Germinal center (tissue), 1 donor: ENCODE data around the gene KCNF1.
"Not testable (repeated sequence)": the region's sequence is repeated elsewhere in the genome, so short reads cannot be mapped to it uniquely, and the experiment has no call there.

Experiments
- DNase-seq: peaks from one replicate; pipeline ENCODE4 v3.0.0; 2012; ENCODE audit warnings: mixed read lengths, low spot score

The KCNF1 gene

GRCh38 chr2:10947005-10947440 lies 35.3 kb downstream of the KCNF1 start:
- no peak for DNase-seq

DNA sequence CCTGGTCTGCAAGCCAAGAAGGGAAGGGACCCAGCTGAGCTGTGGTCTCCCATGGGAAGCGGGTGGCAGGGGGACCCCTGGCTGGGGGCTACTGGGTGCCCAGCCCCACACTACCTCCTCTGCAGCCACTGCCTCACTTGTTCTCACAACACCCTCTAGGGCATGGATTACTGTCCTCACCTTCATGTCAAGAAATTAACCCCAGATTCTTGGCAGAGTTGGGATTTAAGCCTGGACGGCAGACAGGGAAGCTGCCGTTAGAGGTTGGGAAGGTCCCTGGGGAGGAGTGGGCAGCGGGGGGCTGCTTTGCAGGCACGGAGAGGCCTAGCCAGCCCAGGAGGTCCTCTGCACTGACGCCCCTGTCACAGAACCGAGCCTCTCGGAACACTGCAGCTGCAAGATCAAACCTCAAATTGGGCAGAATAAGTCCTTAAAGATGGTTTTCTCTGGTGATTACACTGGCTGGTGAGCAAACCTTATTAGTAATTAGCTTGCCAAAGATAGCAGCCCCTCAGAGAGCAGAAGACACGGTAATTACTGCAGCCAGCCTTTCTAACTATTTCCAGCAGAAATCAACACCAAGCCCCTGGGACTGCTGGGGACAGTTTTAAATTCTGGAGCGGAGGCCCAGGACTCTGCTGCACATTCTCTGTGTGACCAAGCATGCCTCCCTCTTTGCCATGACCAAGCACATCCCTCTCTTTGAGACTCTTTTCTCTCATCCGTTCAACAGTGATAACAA lies 35.9 kb downstream of the KCNF1 start:
- no peak for DNase-seq

DNA sequence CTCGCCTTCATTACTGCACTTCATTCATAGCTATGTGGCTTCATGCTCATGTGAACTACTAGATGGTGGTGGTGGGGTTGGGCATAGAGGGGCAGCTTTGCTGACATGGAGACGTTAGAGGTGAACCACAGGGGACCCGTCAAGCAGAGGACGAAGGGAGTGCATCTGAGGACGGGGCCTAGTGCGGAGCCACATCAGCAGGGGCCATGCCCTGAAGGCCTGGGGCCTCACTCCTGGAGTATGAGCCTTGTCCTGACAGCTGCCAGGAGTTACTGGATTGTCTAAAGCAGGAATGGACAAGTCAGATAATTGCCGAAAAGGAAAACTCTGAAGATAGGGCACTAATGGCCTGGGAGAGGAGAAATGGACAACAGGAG lies 36.4 kb downstream of the KCNF1 start:
- DNase-seq: no peak

GRCh38 chr2:10948606-10949230 lies 37.0 kb downstream of the KCNF1 start:
- DNase-seq: no peak

DNA sequence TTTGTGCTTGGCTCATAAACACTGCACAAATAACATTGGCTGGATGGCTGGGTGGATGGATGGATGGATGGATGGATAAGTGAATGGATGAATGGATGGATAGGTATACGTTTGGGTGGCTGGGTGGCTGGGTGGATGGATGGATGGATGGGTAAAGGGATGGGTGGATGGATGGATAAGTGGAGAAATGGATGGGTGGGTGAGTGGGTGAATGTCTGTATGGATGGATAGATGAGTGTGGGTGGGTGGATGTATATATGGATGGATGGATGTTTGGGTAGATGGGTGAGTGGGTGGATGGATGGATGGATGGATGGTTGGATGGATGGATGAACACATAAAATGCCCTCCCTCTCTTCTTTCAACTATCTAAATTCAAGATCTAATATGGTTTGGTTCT lies 38.1 kb downstream of the KCNF1 start:
- no peak for DNase-seq

DNA sequence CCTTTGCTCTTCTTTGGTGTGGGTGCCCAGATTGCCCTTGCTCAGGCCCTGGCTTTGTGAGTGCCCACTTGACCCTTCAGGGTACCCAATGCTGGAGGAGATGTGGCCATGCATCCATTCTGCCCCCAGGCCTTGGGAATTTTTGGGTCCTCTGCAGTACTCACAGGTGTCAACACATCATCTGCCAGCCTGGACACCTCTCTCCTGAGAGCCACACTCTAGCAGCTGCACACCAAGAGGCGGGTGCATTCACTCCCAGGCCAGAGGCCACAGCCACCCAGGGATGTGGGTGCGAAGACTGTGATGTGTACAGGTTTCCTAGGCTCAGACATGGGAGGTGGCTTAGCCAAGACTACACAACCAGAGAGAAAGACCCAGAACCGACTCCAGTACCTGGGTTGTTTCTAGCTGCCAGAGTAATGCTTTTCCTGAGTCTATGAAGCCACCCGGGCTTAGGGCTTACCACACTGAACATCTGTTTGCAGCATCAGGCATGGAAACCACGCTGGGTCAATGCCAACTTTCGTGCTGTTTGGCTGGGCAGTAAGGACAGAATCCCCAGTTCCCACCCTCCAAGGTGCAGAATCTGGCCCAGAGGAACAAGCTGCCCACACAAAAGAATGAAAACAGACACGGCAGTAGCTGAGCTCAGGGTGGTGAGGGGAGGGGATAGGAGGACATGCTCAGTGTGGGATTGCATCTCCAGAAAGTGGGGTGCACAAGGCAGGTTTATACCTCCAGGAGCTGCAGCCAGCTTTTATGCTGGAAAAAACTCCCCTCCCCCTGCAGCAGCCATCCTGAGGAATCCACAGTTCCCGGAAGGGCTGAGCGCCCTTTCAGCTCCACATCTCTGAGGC lies 40.1 kb downstream of the KCNF1 start:
- DNase-seq: no peak

DNA sequence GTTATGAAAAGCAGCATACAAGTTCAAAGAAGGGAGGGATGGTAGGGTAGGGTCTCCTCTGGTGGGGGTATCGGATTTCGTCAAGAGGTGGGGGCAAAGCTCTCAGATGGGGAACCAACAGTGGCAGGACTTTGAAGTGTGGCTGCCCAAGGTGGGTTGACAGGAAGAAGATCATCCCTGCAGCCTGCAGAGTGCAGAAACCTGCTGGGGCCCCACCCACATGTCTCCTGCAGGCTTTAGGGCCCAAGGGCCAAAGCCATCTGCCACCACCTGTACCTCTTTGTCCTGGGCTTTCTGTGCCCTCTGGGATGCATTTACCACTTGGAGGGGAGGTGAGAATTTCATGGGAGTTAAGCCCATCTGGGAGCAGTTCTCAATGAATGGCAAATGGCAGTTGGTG lies 42.7 kb downstream of the KCNF1 start:
- no peak for DNase-seq

GRCh38 chr2:10954856-10955818 lies 43.4 kb downstream of the KCNF1 start:
- no peak for DNase-seq

DNA sequence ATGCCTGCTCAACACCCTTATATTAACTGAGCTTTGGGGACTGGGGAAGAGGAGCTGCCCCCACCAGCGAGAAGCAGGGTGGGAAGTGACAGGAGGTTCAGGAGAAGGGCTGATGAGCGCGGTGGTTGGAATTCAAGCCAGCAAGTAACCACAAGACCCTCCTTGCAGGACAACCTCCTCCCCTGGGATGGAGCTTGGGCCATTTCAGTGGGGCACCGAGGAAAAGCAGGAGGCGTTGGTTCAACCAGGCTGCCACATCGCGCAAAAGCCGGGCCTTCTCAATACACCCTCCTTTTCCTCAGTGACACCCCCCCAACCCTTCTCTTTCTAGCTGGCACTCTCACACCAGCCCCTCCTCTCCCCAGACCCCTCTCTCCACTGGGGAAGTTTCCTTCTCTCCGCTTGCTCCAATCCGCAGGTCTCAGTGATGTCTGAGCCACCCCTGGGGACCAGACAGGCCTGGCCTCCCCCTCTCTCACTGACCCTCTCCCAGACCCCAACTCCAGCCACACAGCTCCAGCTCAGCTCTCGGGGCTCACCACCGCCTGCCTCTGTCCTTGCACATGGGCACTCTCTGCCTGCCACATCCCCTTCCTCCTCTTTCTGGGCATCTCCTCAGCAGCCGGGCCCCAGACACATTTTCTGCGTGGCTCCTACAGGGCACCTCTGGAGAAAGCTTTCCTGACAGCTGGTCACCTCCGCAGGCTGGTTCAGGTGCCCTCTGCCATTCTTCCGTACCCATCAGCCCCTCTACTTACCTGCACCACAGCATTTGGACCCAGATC lies 44.5 kb downstream of the KCNF1 start:
- no peak for DNase-seq

GRCh38 chr2:10957391-10957790 lies 45.7 kb downstream of the KCNF1 start:
- DNase-seq: no peak

DNA sequence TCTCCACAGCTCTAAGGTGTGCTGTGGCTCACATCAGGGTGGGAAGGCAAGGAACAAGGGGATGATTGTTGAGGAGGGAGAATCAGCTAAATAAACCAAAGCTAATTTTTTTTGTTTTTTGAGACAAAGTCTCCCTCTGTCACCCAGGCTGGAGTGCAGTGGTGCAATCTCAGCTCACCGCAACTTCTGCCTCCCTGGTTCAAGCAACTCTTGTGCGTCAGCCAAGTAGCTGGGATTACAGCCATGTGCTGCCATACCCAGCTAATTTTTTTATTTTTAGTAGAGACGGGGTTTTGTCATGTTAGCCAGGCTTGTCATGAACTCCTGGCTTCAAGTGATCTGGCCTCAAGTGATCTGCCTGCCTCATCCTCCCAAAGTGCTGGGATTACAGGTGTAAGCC lies 46.7 kb downstream of the KCNF1 start:
- not testable (repeated sequence) for DNase-seq

DNA sequence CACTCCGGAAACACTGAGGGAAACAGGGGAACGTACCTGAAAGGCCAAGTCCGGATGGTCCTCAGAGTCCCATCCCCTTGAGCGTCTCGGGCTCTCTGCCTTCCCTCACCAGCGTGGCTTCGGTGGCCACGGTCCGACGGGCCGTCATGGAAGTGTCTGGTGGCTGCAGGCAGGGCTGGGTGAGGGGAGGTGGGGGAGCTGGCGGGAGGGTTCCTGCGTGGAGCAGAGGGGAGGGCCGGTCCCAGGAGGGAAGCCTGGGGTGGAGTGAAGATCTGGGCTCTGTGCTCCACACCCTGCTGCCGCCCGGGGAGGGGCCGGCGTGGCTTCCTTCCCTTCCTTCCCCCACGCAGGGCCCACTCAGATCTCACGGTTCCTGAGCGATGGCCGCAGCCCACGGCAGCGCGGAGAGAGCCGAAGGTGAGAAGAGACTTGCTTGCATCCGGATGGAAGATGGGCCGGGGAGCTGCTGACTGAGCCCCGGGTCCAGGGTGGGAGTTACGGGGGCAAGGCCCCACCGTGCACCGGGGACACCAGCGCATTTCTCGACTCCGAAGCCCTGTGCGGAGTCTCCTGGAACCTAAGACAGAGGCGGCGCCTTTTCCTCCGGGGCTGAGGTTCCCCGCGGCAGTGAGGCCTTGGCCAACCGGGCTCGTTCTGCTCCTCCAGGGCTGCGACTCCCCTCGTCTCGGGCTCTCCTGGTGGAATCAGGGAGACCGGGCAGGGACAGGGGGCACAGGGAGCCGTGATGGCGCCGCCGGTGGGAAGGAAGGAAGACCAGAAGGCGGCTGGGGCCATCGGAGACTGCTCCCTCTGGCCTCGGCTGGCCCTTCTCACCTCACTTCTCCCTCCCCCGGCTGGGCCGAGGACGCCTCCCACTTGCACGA lies 49.1 kb downstream of the KCNF1 start:
- no peak for DNase-seq

- no peak for DNase-seq
Measured at GRCh38 chr2:10961490-10961875, 49.7 kb downstream of the KCNF1 start.

DNA sequence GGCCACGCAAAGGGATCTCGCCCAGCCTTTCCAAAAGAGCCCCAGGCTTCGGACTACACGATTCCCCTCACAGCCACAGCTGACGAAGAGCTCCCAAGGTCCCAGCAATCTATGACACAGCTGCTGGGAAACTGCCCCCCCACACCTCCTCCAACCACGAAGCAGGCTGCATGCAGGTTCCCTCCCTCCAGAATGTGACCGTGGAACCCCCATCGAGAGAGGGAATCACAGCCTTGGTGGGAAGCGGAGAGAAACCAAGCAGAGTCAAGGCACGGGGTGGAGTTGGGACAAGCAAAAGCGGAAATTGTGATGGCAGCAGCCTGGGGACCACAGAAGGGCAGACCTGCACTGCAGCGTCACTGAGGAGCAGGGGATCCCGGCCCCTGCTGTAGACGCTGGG lies 50.3 kb downstream of the KCNF1 start:
- no peak for DNase-seq

DNA sequence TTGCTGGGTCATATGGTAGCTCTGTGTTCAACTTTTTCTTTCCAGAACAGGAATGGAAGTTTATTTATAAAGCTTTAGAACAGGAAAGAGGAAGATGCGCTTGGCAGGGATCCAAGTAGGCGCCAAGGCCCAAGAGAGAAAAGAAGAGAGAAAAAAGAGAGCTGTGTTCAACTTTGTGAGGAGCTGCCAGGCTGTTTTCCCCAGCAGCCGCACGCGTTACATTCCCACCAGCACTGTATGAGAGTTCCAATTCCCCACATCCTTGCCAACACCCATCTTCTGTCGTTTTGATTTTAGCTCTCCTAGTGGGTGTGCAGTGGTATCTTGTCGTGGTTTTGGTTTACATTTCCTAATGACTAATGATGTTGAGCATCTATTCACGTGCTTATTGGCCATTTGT lies 51.4 kb downstream of the KCNF1 start:
- no peak for DNase-seq
